ENCODE measurements around the gene ADRA2A.

Gene ADRA2A

DNA sequence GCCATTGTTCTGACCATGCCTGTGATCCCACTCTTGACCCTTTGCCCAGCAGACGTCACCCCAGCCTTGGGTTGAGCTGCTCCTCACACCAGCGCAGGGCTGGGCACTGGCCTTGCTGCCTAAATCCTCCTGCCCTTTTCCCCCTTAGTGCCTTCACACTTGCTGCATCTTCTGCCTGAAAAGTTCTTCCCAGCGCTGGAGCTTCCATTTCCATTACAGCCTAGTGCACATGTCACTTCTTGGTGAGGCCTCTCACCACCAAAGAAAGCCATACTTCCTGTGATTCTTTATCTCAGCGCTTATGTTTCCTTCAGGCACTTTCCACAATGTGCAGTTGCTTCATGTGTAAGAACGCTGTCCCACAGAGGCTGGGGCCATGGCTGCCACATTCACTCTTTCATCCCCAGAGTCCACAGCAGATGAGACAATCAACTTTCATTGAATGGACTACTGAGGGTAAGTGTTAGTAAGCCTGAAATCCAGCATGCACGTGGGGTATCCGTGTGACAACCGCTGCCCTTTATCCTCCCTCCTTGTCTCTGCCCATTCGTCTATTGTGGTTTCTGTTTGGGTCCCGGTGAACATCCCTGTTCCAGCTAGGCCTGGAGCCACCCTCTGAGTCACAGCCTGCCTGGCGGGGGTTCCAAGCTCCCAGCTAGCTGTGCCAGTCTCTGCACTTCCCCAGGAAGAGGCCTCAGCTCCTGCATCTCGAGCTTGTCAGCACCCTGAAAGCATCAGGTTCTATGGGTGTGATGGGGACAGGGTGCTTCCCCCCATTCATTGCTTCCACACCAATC, 37.3 kb downstream of the ADRA2A start:
- H3K4me1 ChIP-seq, result peaks cover 0 to 12% (median 2%) of the 10 kb centered on the region in 10 experiments; a peak in 9 of 20 replicates
- no peak overlapping the region for H3K4me3 ChIP-seq
- H3K27me3 ChIP-seq, result no peaks in the 10 kb centered on the region
- H3K4me2 ChIP-seq, result peak overlapping the region in 5 of 11 experiments; percentile 7 to 30 (median 20); a peak in 7 of 22 replicates
- no peaks in the 10 kb centered on the region for H3K9me3 ChIP-seq (replicated peaks in 1 of 11)
- H4K20me1 ChIP-seq, result no peaks in the 10 kb centered on the region
- no peaks in the 10 kb centered on the region for H3K36me3 ChIP-seq
- TF ChIP-seq Cebpa-rat (IDR thresholded peaks at IDR 0.05), result no peak
- H3K27ac ChIP-seq, result no peak overlapping the region
- H3K9ac ChIP-seq, result no peak overlapping the region

DNA sequence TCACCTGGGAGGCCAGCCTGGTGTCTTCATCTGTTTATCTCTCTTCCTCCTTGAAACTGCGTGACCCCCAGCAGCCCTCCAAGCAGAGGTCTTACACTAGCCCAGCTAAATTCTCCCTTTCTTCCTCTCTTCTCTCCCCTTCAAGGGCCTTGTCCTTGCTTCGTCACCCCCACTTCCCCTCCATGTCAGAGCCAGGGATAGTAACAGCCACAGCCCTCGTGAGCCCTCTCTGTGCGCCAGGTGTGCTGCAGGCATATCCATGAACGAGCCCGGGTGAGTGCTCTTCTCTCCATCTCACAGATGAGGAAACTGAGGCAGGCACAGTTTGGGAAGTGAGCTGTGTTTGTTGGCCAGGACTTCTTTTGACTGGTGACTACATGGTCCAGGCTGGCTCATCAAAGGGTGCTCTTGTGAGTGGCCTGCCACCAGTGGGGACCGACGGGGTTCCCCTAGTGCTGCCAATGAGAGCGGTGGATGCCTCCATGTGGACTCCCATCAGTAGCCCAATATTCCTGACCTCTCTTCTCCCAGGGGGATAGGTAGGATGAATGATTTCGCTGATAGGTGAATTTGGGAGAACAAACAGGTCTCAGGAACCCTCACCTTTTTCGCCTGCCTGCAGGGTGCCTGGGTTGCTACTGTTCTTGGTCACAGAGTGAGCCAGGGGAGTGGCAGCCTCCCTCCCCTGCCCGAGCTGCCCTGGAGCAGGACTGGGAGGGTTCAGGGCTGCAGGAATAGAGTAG, 38.1 kb downstream of the ADRA2A start:
- no peak overlapping the region for H3K27ac ChIP-seq
- peaks cover 0 to 12% (median 2%) of the 10 kb centered on the region in 10 experiments; a peak in 9 of 20 replicates for H3K4me1 ChIP-seq
- no peak overlapping the region for H3K4me3 ChIP-seq
- peak overlapping the region in 4 of 11 experiments; percentile 7 to 30 (median 22); a peak in 4 of 22 replicates for H3K4me2 ChIP-seq
- no peak for TF ChIP-seq Cebpa-rat (IDR thresholded peaks at IDR 0.05)
- H3K27me3 ChIP-seq, result no peaks in the 10 kb centered on the region
- H3K9ac ChIP-seq, result no peak overlapping the region
- no peaks in the 10 kb centered on the region for H4K20me1 ChIP-seq
- H3K9me3 ChIP-seq (replicated peaks in 1 of 11), result no peaks in the 10 kb centered on the region
- no peaks in the 10 kb centered on the region for H3K36me3 ChIP-seq

DNA sequence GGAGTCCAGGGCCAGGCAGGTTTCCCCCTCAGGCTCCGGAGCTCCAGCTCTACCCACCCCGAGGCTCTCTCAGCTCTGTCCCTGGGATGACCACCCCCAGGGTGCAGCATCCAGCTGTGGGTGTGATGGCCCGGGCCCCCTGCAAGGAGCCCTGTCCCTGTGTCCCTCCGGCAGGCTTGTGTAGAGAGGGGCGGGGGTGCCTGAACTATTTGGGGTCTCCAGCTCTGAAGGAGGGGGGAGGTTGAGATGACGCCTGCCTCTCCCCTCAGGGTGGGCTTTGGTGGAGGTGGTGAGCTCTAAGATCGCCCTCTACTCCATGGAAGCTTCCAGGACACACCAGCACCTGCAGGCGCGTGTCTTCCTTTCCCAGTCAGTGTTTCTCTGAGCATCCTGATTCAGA, 39.4 kb downstream of the ADRA2A start:
- TF ChIP-seq Cebpa-rat (IDR thresholded peaks at IDR 0.05), result no peak
- Histone ChIP-seq H3K4me3 (no peak overlapping the region), H3K9ac (no peak overlapping the region), H3K27me3 (no peaks in the 10 kb centered on the region), H3K4me1 (peaks cover 0 to 12% (median 2%) of the 10 kb centered on the region in 10 experiments; a peak in 9 of 20 replicates), H3K27ac (no peak overlapping the region), H3K9me3 (replicated peaks in 1 of 11) (no peaks in the 10 kb centered on the region), H4K20me1 (no peaks in the 10 kb centered on the region), H3K36me3 (no peaks in the 10 kb centered on the region), H3K4me2 (no peak overlapping the region)

DNA sequence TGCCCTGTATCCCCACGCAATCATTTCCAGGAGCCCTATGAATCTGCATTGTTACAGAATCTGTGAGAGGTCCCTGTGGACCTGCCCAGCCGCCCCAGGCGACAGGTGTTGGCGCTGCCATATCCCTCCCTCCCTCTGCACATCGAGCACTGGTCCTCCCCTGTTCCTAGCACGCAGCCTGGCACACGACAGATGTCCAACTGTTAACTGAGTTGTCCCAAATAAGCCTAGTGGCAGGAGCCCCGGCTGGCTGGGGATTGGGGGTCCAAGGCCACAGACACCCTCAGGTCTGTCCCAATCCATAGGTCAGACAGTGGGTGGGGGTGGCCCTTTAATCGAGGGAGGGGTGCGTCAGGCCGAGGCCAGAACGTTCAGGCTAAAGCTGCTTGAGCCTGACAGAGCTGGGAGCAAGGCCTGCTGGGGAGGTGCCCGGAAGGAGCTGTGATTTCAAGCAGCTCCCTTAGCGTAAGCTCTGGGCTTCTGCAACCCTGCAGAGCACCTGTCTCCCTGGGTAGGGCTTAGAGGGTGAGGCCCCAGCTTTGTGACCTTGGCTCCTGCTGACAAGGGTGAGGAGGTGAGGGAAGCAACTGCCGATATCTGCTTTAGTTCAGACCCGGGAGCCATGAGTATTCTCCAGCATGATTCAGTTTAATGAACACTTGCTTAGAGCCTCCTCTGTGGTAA, 40.1 kb downstream of the ADRA2A start:
- no peak overlapping the region for H3K4me2 ChIP-seq

DNA sequence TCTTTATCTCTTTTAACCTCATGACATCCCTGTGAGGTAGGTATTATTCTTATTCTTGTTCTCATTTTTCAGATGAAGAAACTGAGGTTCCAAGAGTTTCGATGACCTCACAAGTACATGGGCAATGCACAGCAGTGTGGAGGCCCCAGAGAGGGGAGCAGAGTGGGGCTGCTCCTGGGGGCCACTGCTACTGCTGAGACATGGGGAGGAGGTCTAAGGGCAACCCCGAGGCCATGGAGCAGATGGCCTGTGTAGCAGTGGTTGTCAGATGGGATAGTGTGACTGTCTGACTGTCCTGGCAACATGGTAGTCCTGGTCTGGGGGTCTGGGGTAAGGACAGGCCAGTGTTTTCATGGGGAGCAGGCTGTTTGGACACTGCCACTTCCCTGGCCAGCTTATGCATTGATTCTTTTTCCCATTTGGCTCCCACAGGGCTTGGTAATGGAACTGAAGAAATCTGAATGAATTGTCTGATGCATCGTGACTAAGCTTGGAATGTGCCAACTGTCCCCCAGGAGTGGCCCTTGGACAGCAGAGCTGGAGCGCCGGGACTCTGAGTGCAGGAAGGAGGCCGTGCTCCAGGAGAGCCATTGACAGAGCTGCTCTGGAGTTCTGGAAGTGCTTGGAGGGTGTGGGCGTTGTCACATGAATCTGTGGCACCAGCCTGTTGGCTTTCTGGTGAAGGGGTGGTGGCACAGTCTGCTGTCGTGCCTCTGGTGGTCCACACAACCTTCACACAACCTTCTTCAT, 40.9 kb downstream of the ADRA2A start:
- Histone ChIP-seq H3K27ac (no peak overlapping the region), H3K27me3 (no peaks in the 10 kb centered on the region), H4K20me1 (no peaks in the 10 kb centered on the region), H3K9ac (no peak overlapping the region), H3K36me3 (no peaks in the 10 kb centered on the region), H3K4me2 (no peak overlapping the region), H3K9me3 (replicated peaks in 1 of 11) (no peaks in the 10 kb centered on the region), H3K4me3 (no peak overlapping the region), H3K4me1 (peaks cover 0 to 12% (median 2%) of the 10 kb centered on the region in 10 experiments; a peak in 9 of 20 replicates)
- TF ChIP-seq Cebpa-rat (IDR thresholded peaks at IDR 0.05), result no peak

More for the DNA sequence above, 40.1 kb downstream of the ADRA2A start:
- Histone ChIP-seq H3K9me3 (replicated peaks in 1 of 11) (no peaks in the 10 kb centered on the region), H3K9ac (no peak overlapping the region), H3K4me3 (no peak overlapping the region), H3K36me3 (no peaks in the 10 kb centered on the region), H3K27me3 (no peaks in the 10 kb centered on the region), H4K20me1 (no peaks in the 10 kb centered on the region), H3K4me1 (peaks cover 0 to 12% (median 2%) of the 10 kb centered on the region in 10 experiments; a peak in 9 of 20 replicates), H3K27ac (no peak overlapping the region)
- no peak for TF ChIP-seq Cebpa-rat (IDR thresholded peaks at IDR 0.05)

DNA sequence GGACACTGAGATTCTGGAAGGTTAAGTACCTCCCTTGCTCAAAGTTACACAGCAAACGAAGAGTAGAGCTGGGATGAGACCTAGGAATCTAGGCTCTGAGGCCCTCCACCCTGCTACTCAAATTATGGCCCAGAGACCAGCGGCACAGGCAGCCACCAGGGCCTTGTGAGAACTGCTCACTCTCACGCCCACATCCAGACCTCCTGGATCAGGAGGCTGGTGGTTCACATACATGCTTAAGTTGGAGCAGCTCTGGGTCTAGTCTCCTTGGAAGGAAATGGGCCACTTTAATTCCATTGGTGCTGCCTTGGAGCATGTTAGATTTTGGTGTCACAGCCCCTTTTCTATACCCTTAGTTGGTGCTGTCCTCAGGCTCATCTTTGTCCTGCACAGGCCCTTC, 41.9 kb downstream of the ADRA2A start:
- Histone ChIP-seq H3K27ac (no peak overlapping the region), H3K9me3 (replicated peaks in 1 of 11) (no peaks in the 10 kb centered on the region), H3K27me3 (no peaks in the 10 kb centered on the region), H3K4me1 (peaks cover 0 to 12% (median 2%) of the 10 kb centered on the region in 10 experiments; a peak in 9 of 20 replicates), H3K9ac (no peak overlapping the region), H3K4me3 (no peak overlapping the region), H4K20me1 (no peaks in the 10 kb centered on the region), H3K36me3 (no peaks in the 10 kb centered on the region), H3K4me2 (no peak overlapping the region)
- no peak for TF ChIP-seq Cebpa-rat (IDR thresholded peaks at IDR 0.05)

DNA sequence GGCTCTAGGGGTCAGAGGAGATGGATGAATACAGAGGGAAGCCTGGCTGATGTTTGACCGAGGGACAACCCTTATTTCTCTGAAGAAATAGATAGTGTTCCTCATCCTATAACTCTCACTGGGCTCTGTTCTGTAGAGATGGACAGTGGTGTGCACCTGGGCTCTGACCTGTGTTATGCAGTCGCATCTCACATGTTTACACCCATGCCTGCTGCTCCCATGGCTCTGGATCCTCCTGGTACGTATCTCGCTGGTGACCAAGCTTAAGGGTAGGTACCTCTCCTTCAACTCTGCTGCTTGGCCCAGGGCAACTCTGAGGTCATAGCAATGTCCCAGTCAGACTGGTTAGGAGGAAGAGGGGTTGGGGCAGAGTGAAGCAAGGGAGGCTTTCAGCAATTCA, 42.8 kb downstream of the ADRA2A start:
- Histone ChIP-seq H3K4me1 (peaks cover 0 to 3% (median 0%) of the 10 kb centered on the region in 10 experiments; a peak in 8 of 20 replicates), H3K4me3 (no peak overlapping the region), H3K9ac (no peak overlapping the region), H3K27me3 (no peaks in the 10 kb centered on the region), H3K36me3 (no peaks in the 10 kb centered on the region), H3K9me3 (replicated peaks in 1 of 11) (no peaks in the 10 kb centered on the region), H4K20me1 (no peaks in the 10 kb centered on the region), H3K4me2 (no peak overlapping the region), H3K27ac (no peak overlapping the region)
- TF ChIP-seq Cebpa-rat (IDR thresholded peaks at IDR 0.05), result no peak

DNA sequence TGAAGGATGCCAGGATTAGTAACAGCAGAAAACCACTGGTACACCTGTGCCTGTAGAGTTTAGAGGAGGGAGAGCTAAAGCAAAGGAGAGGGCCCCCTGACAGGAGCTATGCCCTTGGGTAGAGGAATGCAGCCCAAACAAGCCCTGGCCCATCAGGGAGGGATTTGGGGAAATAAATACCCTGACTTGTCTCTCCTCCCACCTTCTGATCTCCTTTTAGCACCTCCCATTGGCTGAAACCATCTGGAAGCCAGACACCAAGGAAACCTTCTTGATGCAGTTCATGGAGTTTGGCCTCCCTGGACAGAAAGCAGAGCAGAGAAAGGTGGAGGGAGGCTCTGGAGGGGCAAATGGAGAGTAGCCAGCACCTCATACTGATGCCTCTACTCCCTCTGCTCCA, 45.3 kb downstream of the ADRA2A start:
- peaks cover 0 to 14% (median 3%) of the 10 kb centered on the region in 10 experiments; a peak in 5 of 20 replicates for H3K4me1 ChIP-seq
- H3K4me2 ChIP-seq, result no peak overlapping the region
- H3K9ac ChIP-seq, result no peak overlapping the region
- H3K4me3 ChIP-seq, result no peak overlapping the region
- no peaks in the 10 kb centered on the region for H3K9me3 ChIP-seq (replicated peaks in 1 of 11)
- H3K36me3 ChIP-seq, result no peaks in the 10 kb centered on the region
- no peaks in the 10 kb centered on the region for H3K27me3 ChIP-seq
- no peaks in the 10 kb centered on the region for H4K20me1 ChIP-seq
- no peak overlapping the region for H3K27ac ChIP-seq
- TF ChIP-seq Cebpa-rat (IDR thresholded peaks at IDR 0.05), result no peak

Data from BLaER1 treated with 17β-estradiol and CSF1 and Interleukin-3, amounts not matched to agents 10 nM and 100 nM (cell line).